K562 (cell line): ENCODE results near the gene NPAS2. TPM values are rescaled to one million over a fixed set of nuclear protein-coding genes. Genes with fewer than 3 reads are reported as not detected.

Experiments used
- ATAC-seq: fragments of 200-7000 bp; cut with Tn5 transposase; 3 replicates; pipeline ENCODE4 v1.9.1; 2020; ENCODE audit warnings: moderate library complexity
- BruUV-seq: library from RNA; stranded (reverse); fragments of 400-500 nt; replicated peaks from 2 replicates; lab custom pipeline; 2021; lab: Mats Ljungman, UMichigan
- CTCF ChIA-PET: fragments of 300-600 bp; formaldehyde crosslinking; extraction: SDS; loops from one replicate; lab custom pipeline; 2021; ENCODE audit warnings: low intra/inter-chr PET ratio; lab: Yijun Ruan, JAX
- POLR2A ChIA-PET: fragments of 300-600, 350-650 bp; sonication (Branson Sonifier 250); formaldehyde crosslinking; extraction: SDS; loops from one replicate; lab custom pipeline; 2021; ENCODE audit warnings: antibody characterized with exemption, inconsistent platforms; lab: Yijun Ruan, JAX
- DNase-seq, 4 experiments: peaks; one replicate each; pipeline versions ENCODE4 v3.0.0 to v3.0.0-alpha.2; 2011 to 2018; ENCODE audit warnings: low spot score in 3 of 4, mixed read lengths in 3 of 4; ENCODE audit errors: extremely low read depth in 1 of 4
- FAIRE-seq: peaks from 2 replicates; lab custom pipeline; 2011; peaks lifted over from hg19 to GRCh38; lab: Jason Lieb, UNC
- H2AFZ ChIP-seq: 2 replicates; pipeline ENCODE4 v1.6.0; 2011; ENCODE audit warnings: low read depth, low read length, control low read depth, inconsistent platforms
- H3K27ac ChIP-seq: fragments of 200-600 bp; 3 replicates; pipeline ENCODE4 v1.8.0; 2011; ENCODE audit warnings: low read depth, mild to moderate bottlenecking, control low read depth, inconsistent platforms, low read length, moderate library complexity, mixed read lengths; ENCODE audit errors: extremely low read depth
- H3K27me3 ChIP-seq, 2 experiments: fragments of 300-600 bp in 1 of 2; 2 replicates in 1 of 2; 3 replicates in 1 of 2; pipeline versions ENCODE4 v1.6.0 to v1.8.0; 2011; ENCODE audit warnings: inconsistent platforms in 2 of 2, low read length in 2 of 2, mild to moderate bottlenecking in 1 of 2, mixed read lengths in 1 of 2, moderate library complexity in 1 of 2; ENCODE audit not compliant: control insufficient read depth in 2 of 2, insufficient read depth in 2 of 2
- H3K36me3 ChIP-seq: fragments of 300-600 bp; 3 replicates; pipeline ENCODE4 v1.8.0; 2011; ENCODE audit warnings: mild to moderate bottlenecking, low read length, inconsistent platforms; ENCODE audit not compliant: control insufficient read depth, insufficient read depth
- H3K4me1 ChIP-seq, 2 experiments: fragments of 200-600 bp in 1 of 2; replicated peaks in 1 of 2; 2 replicates in 1 of 2; 3 replicates in 1 of 2; pipeline versions ENCODE4 v1.5.1 to v1.8.0; 2011; ENCODE audit warnings: inconsistent platforms in 2 of 2, low read length in 2 of 2, mild to moderate bottlenecking in 1 of 2, mixed read lengths in 1 of 2, moderate library complexity in 1 of 2; ENCODE audit not compliant: control insufficient read depth in 2 of 2, insufficient read depth in 2 of 2
- H3K4me2 ChIP-seq: 2 replicates; pipeline ENCODE4 v1.6.1; 2011; ENCODE audit warnings: low read length, control low read depth, inconsistent platforms, mixed read lengths; ENCODE audit not compliant: insufficient read depth
- H3K4me3 ChIP-seq: fragments of 200-600 bp; sonication (generic), shearing (Covaris generic); 2 replicates; pipeline ENCODE4 v1.5.1; 2016; ENCODE audit warnings: control low read depth, inconsistent platforms
- H3K79me2 ChIP-seq: fragments of 200-600 bp; 3 replicates; pipeline ENCODE4 v1.8.0; 2011; ENCODE audit warnings: low read length, inconsistent platforms; ENCODE audit not compliant: control insufficient read depth, insufficient read depth
- H3K9ac ChIP-seq, 2 experiments: 2 replicates each; pipeline versions ENCODE4 v1.6.0 to v1.6.1; 2011; ENCODE audit warnings: low read depth in 2 of 2, low read length in 2 of 2, control low read depth in 1 of 2, inconsistent platforms in 1 of 2, mild to moderate bottlenecking in 1 of 2, mixed read lengths in 1 of 2; ENCODE audit not compliant: insufficient read depth in 1 of 2
- H3K9me1 ChIP-seq: one replicate; pipeline ENCODE4 v1.6.0; 2011; ENCODE audit warnings: inconsistent platforms, mild to moderate bottlenecking, low read length, moderate library complexity; ENCODE audit not compliant: control insufficient read depth, insufficient read depth
- H3K9me3 ChIP-seq: replicated peaks from 2 replicates; pipeline ENCODE4 v1.5.1; 2011; ENCODE audit warnings: low read depth, low read length, inconsistent platforms; ENCODE audit not compliant: control insufficient read depth, insufficient read depth
- H4K20me1 ChIP-seq: replicated peaks from 2 replicates; pipeline ENCODE4 v1.6.1; 2011; ENCODE audit warnings: low read length, inconsistent platforms, mixed read lengths; ENCODE audit not compliant: control insufficient read depth, insufficient read depth
- DIDO1 ChIP-seq: fragments of 450-650 bp; IDR thresholded peaks from 2 replicates; pipeline ENCODE4 v1.6.1; 2016; ENCODE audit warnings: low read depth, missing biosample characterization, missing genetic modification characterization
- HDGF ChIP-seq: fragments of 450-650 bp; IDR thresholded peaks from 2 replicates; pipeline ENCODE4 v1.6.1; 2016
- HINFP ChIP-seq: fragments of 450-650 bp; conservative IDR thresholded peaks from 2 replicates; pipeline ENCODE4 v1.6.1; 2016; ENCODE audit warnings: missing genetic modification characterization, low read depth, mild to moderate bottlenecking, control low read depth, missing compliant biosample characterization
- HSF4 ChIP-seq: fragments of 250-450 bp; sonication (Bioruptor Pico); IDR thresholded peaks from 2 replicates; pipeline ENCODE4 v2.1.2; 2022; ENCODE audit warnings: mild to moderate bottlenecking, moderate library complexity, borderline replicate concordance
- MAFK ChIP-seq: IDR thresholded peaks from 2 replicates; pipeline ENCODE4 v1.6.1; 2011; ENCODE audit warnings: low read length, improper control_type of control experiment
- PHB ChIP-seq: fragments of 250-450 bp; sonication (Bioruptor Pico); IDR thresholded peaks from 2 replicates; pipeline ENCODE4 v1.5.0; 2021
- PPARD ChIP-seq: fragments of 250-450 bp; sonication (Bioruptor Pico); IDR thresholded peaks from 2 replicates; pipeline ENCODE4 v1.8.0; 2022; ENCODE audit warnings: inconsistent platforms, mild to moderate bottlenecking, moderate library complexity
- RAD21 ChIP-seq, 2 experiments: fragments of 250-450 bp in 1 of 2; fragments of 450-650 bp in 1 of 2; sonication (Bioruptor Pico) in 1 of 2; formaldehyde crosslinking in 1 of 2; IDR thresholded peaks in 1 of 2; conservative IDR thresholded peaks in 1 of 2; 2 replicates each; pipeline versions ENCODE4 v1.4.0 to v1.8.0; 2020 to 2022; ENCODE audit warnings: mild to moderate bottlenecking in 2 of 2, moderate library complexity in 1 of 2
- RBM14 ChIP-seq: fragments of 200-400 bp; formaldehyde crosslinking; IDR thresholded peaks from 2 replicates; pipeline ENCODE4 v1.6.1; 2018; ENCODE audit warnings: low read depth, mild to moderate bottlenecking, low read length, moderate library complexity, borderline replicate concordance; ENCODE audit not compliant: insufficient read depth
- SP1 ChIP-seq: sonication (generic); formaldehyde crosslinking; IDR thresholded peaks from 2 replicates; pipeline ENCODE4 v1.8.1; 2022; ENCODE audit warnings: mild to moderate bottlenecking, missing genetic modification reagents
- TEAD1 ChIP-seq, 2 experiments: fragments of 450-650 bp in 1 of 2; sonication (generic) in 1 of 2; formaldehyde crosslinking; IDR thresholded peaks; 2 replicates each; pipeline versions ENCODE4 v1.4.0 to v1.8.0; 2020 to 2022; ENCODE audit warnings: mild to moderate bottlenecking in 2 of 2, missing genetic modification reagents in 1 of 2
- ZFPM2 ChIP-seq: fragments of 250-450 bp; sonication (Bioruptor Pico); IDR thresholded peaks from 2 replicates; pipeline ENCODE4 v1.5.1; 2022; ENCODE audit warnings: mild to moderate bottlenecking
- ZNF165 ChIP-seq: fragments of 250-450 bp; sonication (Bioruptor Pico); IDR thresholded peaks from 2 replicates; pipeline ENCODE4 v1.4.0; 2020; ENCODE audit warnings: borderline replicate concordance
- ZNF41 ChIP-seq: fragments of 250-450 bp; sonication (Bioruptor Pico); conservative IDR thresholded peaks from 2 replicates; pipeline ENCODE4 v1.4.0; 2020; ENCODE audit warnings: mild to moderate bottlenecking
- WGBS: fragments of 100-300 bp; shearing (Covaris generic); methylation state at CpG from one replicate; pipeline ENCODE4 v1.1.6; 2016; ENCODE audit warnings: low coverage, mixed read lengths; ENCODE audit not compliant: insufficient coverage; ENCODE audit errors: missing lambda C conversion rate; 5-methylcytosine and 5-hydroxymethylcytosine counted together
- in situ Hi-C: fragments of 300-500 bp; cut with MboI; formaldehyde crosslinking; loops from 4 replicates; pipeline ENCODE4 v1.15.0; 2018; ENCODE audit warnings: inconsistent platforms, mixed read lengths
- intact Hi-C: fragments of 100-400 bp; cut with micrococcal nuclease; formaldehyde crosslinking; loops from 2 replicates; pipeline ENCODE4 v1.14.2; 2022
- polyA plus RNA-seq, 8 experiments: library from polyadenylated mRNA; depleted of rRNA in 4 of 8; stranded (reverse) in 5 of 8; unstranded in 3 of 8; fragments of >200 nt; fragmentation: Nextera tagmentation in 2 of 8; fragmentation: Illumina TruSeq in 1 of 8; extraction: Ambion mirVana in 2 of 8; extraction: Trizol in 1 of 8; gene quantifications; 2 replicates each; pipeline versions ENCODE4 v1.2.1 to v1.2.3, GENCODE V29; 2011 to 2014; ENCODE audit warnings: inconsistent platforms in 1 of 8, missing spikeins in 1 of 8
- total RNA-seq, 7 experiments: library from RNA; depleted of rRNA in 6 of 7; stranded (reverse); fragments of >200 nt in 6 of 7; fragmentation: Illumina TruSeq in 2 of 7; extraction: Trizol in 2 of 7; gene quantifications; 2 replicates each; pipeline versions ENCODE4 v1.2.1 to v1.2.3, GENCODE V29; 2011 to 2021; ENCODE audit warnings: low replicate concordance in 1 of 7
- TF ChIP-seq, protein P1 (sequence below): fragments of 450-650 bp; formaldehyde crosslinking; IDR thresholded peaks from 2 replicates; pipeline ENCODE4 v1.4.0; 2020; ENCODE audit warnings: mild to moderate bottlenecking, mixed read lengths

The NPAS2 gene
- total and polyA plus RNA-seq, 9 of the 15 experiments (the other 6 are each of a cell fraction or from before 2014, with no cell fraction given) = 0.06 to 0.29 (median 0.07) TPM; not detected in 5

- CTCF ChIA-PET = no interaction called here
- Histone ChIP-seq H3K4me3 (no peak overlapping the region), H3K27me3 (peaks cover 15 to 54% of the 10 kb centered on the region in 2 experiments), H3K4me2 (no peak overlapping the region), H3K9ac (no peak overlapping the region), H4K20me1 (no peaks in the 10 kb centered on the region), H2AFZ (no peak overlapping the region), H3K36me3 (no peaks in the 10 kb centered on the region), H3K4me1 (no peaks in the 10 kb centered on the region), H3K79me2 (no peaks in the 10 kb centered on the region), H3K9me3 (no peaks in the 10 kb centered on the region), H3K27ac (no peak overlapping the region), H3K9me1 (peaks cover 2% of the 10 kb centered on the region)
- intact Hi-C loops = no loop called here
- in situ Hi-C loops = no loop called here
- FAIRE-seq (no peak), DNase-seq (no peak), ATAC-seq (no peak)
- TF ChIP-seq PHB (CRISPR knock-in tag) = no peak
- no peak for TF ChIP-seq MAFK
- TF ChIP-seq TEAD1 (CRISPR knock-in tag; IDR thresholded peaks at IDR 0.05) = no peak
- TF ChIP-seq DIDO1 = no peak
- TF ChIP-seq HINFP (tag) = no peak
- no peak for TF ChIP-seq RBM14
- TF ChIP-seq ZNF41 (CRISPR knock-in tag) = no peak
- no peak for TF ChIP-seq RAD21 (CRISPR knock-in tag; conservative IDR thresholded peaks at IDR 0.05 in 1 of 2, IDR thresholded peaks at IDR 0.05 in 1 of 2)
- no peak for TF ChIP-seq HSF4 (CRISPR knock-in tag)
- no peak for TF ChIP-seq ZNF165 (CRISPR knock-in tag)
- no peak for TF ChIP-seq ZFPM2
- TF ChIP-seq HDGF = no peak
- TF ChIP-seq SP1 = no peak
- TF ChIP-seq PPARD (CRISPR knock-in tag) = no peak
- TF ChIP-seq, protein P1, sequence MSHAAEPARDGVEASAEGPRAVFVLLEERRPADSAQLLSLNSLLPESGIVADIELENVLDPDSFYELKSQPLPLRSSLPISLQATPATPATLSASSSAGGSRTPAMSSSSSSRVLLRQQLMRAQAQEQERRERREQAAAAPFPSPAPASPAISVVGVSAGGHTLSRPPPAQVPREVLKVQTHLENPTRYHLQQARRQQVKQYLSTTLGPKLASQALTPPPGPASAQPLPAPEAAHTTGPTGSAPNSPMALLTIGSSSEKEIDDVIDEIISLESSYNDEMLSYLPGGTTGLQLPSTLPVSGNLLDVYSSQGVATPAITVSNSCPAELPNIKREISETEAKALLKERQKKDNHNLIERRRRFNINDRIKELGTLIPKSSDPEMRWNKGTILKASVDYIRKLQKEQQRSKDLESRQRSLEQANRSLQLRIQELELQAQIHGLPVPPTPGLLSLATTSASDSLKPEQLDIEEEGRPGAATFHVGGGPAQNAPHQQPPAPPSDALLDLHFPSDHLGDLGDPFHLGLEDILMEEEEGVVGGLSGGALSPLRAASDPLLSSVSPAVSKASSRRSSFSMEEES (CRISPR knock-in tag) = no peak
- no TSS peak for BruUV-seq
- 0% methylated on average over 2 of the region's 3 CpGs for WGBS
- POLR2A ChIA-PET = no interaction called here
These were observed 36.0 kb upstream of the NPAS2 start for GRCh38 chr2:100783987-100784386.
